Thoracic aorta (tissue), 2 donors: ENCODE data around the gene CRYL1. TPM values are rescaled to one million over a fixed set of nuclear protein-coding genes. Genes with fewer than 3 reads are reported as not detected.

ENCODE experiments used
- ATAC-seq: fragments of 150-250 bp; one replicate; pipeline ENCODE4 v1.8.0; 2017; ENCODE audit warnings: low read depth; ENCODE audit not compliant: insufficient number of reproducible peaks, low FRiP score
- DNase-seq: peaks from one replicate; pipeline ENCODE4 v3.0.0-alpha.2; 2020; ENCODE audit warnings: low spot score
- H3K27ac ChIP-seq, 2 donors: fragments of 200-600 bp; sonication (generic); 1 replicate in 1 of 2; 2 replicates in 1 of 2; pipeline ENCODE4 v1.5.1; 2016; ENCODE audit warnings: mild to moderate bottlenecking in 2 of 2, moderate library complexity in 2 of 2
- H3K27me3 ChIP-seq: fragments of 200-600 bp; sonication (generic); replicated peaks from 2 replicates; pipeline ENCODE4 v1.6.0; 2016; ENCODE audit warnings: mild to moderate bottlenecking; ENCODE audit not compliant: insufficient read depth
- H3K36me3 ChIP-seq: fragments of 200-600 bp; sonication (generic); one replicate; pipeline ENCODE4 v1.5.1; 2016
- H3K4me1 ChIP-seq, 2 donors: fragments of 200-600 bp; sonication (generic); 1 replicate in 1 of 2; 2 replicates in 1 of 2; pipeline versions ENCODE4 v1.5.1 to v1.6.0; 2016; ENCODE audit warnings: low read depth in 2 of 2, mild to moderate bottlenecking in 1 of 2; ENCODE audit not compliant: control insufficient read depth in 1 of 2
- H3K4me3 ChIP-seq: fragments of 200-600 bp; sonication (generic); 2 replicates; pipeline ENCODE4 v1.5.1; 2016; ENCODE audit warnings: mild to moderate bottlenecking
- H3K9me3 ChIP-seq: fragments of 200-600 bp; sonication (generic); 2 replicates; pipeline ENCODE4 v1.5.1; 2016
- CTCF ChIP-seq: fragments of 200-600 bp; sonication (generic); IDR thresholded peaks from one replicate; pipeline ENCODE4 v1.5.1; 2019; ENCODE audit warnings: antibody characterized with exemption
- total RNA-seq, 2 donors: library from RNA; depleted of rRNA; stranded (reverse); fragments of >200 nt; gene quantifications; one replicate each; pipeline versions ENCODE4 v1.1.0 to v1.2.3, GENCODE V29; 2016

Gene CRYL1
- total RNA-seq, 2 donors from 2014 or later = 38.9 to 57.4 TPM

- H3K4me3 ChIP-seq = no peak overlapping the region
- H3K4me1 ChIP-seq = no peaks in the 10 kb centered on the region
- no peak overlapping the region for H3K27ac ChIP-seq
- H3K27me3 ChIP-seq = no peaks in the 10 kb centered on the region
- no peaks in the 10 kb centered on the region for H3K9me3 ChIP-seq
- no peak for DNase-seq
- TF ChIP-seq CTCF = no peak
- ATAC-seq = no peak
- peaks cover 3% of the 10 kb centered on the region for H3K36me3 ChIP-seq
Measured at GRCh38 chr13:20505405-20506366, 20.0 kb downstream of the CRYL1 start.

- H3K27ac ChIP-seq = no peak overlapping the region
- no peaks in the 10 kb centered on the region for H3K9me3 ChIP-seq
- no peaks in the 10 kb centered on the region for H3K36me3 ChIP-seq
- no peaks in the 10 kb centered on the region for H3K4me1 ChIP-seq
- TF ChIP-seq CTCF = no peak
- H3K27me3 ChIP-seq = no peaks in the 10 kb centered on the region
- no peak for DNase-seq
- ATAC-seq = no peak
- no peak overlapping the region for H3K4me3 ChIP-seq
Measured at GRCh38 chr13:20503088-20504083, 22.3 kb downstream of the CRYL1 start.

- no peaks in the 10 kb centered on the region for H3K27me3 ChIP-seq
- DNase-seq = no peak
- no peak overlapping the region for H3K27ac ChIP-seq
- H3K36me3 ChIP-seq = no peaks in the 10 kb centered on the region
- no peak overlapping the region for H3K4me3 ChIP-seq
- ATAC-seq = no peak
- no peak for TF ChIP-seq CTCF
- no peaks in the 10 kb centered on the region for H3K9me3 ChIP-seq
- no peaks in the 10 kb centered on the region for H3K4me1 ChIP-seq
Measured at GRCh38 chr13:20501592-20501991, 24.1 kb downstream of the CRYL1 start.

- no peak for ATAC-seq
- no peak for TF ChIP-seq CTCF
- Histone ChIP-seq H3K4me1 (no peaks in the 10 kb centered on the region), H3K36me3 (no peaks in the 10 kb centered on the region), H3K27me3 (no peaks in the 10 kb centered on the region), H3K27ac (no peak overlapping the region), H3K4me3 (no peak overlapping the region), H3K9me3 (no peaks in the 10 kb centered on the region)
- no peak for DNase-seq
Measured at GRCh38 chr13:20501120-20501519, 24.5 kb downstream of the CRYL1 start.

GRCh38 chr13:20499986-20500385, 25.7 kb downstream of the CRYL1 start:
- no peak for TF ChIP-seq CTCF
- no peak overlapping the region for H3K4me3 ChIP-seq
- no peak overlapping the region for H3K27ac ChIP-seq
- H3K4me1 ChIP-seq = peaks cover 0 to 7% of the 10 kb centered on the region in 2 donors
- no peaks in the 10 kb centered on the region for H3K9me3 ChIP-seq
- H3K36me3 ChIP-seq = no peaks in the 10 kb centered on the region
- H3K27me3 ChIP-seq = no peaks in the 10 kb centered on the region
- ATAC-seq = no peak
- no peak for DNase-seq
